Adrenal gland (tissue), 5 donors: Measurements from ENCODE around the gene PTPRD.

Source experiments
- CTCF ChIP-seq, 6 experiments: fragments of 450-650 bp in 4 of 6; fragments of 200-600 bp in 2 of 6; sonication (generic) in 1 of 6; IDR thresholded peaks; 1 replicate in 5 of 6; 2 replicates in 1 of 6; pipeline versions ENCODE4 v1.5.1 to v1.8.0; 2016 to 2021; ENCODE audit warnings: antibody characterized with exemption in 6 of 6, mild to moderate bottlenecking in 2 of 6, moderate library complexity in 1 of 6
- POLR2A ChIP-seq, 2 donors: fragments of 450-650 bp; IDR thresholded peaks; one replicate each; pipeline ENCODE4 v1.6.1; 2017; ENCODE audit warnings: antibody characterized with exemption in 2 of 2, mild to moderate bottlenecking in 2 of 2, moderate library complexity in 1 of 2
- donor health status: DM: no; HTN: no; CAD: no.

- TF ChIP-seq CTCF (IDR thresholded peaks at IDR 0.05) (no peak), POLR2A (IDR thresholded peaks at IDR 0.05) (no peak)
Observed at GRCh38 chr9:8821910-8822666, 1790.7 kb downstream of the PTPRD start.
